NCI-H2196 treated with DMSO at 0.1 percent for 48 hours (cell line): ENCODE data around the gene GPR108.

ENCODE experiments used
- DNase-seq: peaks from one replicate; lab custom pipeline; 2025; ENCODE audit not compliant: unreplicated experiment; lab: John Stamatoyannopoulos, UW

Gene GPR108

GRCh38 chr19:6708346-6708745, 29.0 kb downstream of the GPR108 start:
- no peak for DNase-seq

DNA sequence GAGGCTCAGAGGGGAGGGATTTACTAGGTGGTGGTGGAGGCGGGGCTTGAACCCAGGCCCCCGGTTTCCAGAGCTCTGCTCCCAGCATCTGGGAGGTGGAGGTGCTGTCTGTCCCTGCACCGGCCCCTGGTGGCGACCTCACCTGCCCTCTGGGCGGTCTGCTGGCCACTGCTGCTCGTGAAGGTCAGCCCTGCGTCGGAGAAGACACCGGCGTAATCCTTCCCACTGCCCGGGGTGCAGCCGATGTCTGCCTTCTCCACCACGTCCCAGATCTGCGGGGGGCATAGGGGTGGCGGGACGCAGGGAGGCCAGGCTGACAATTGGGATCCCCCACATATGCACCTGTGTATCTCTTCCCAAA, 29.7 kb downstream of the GPR108 start:
- no peak for DNase-seq

DNA sequence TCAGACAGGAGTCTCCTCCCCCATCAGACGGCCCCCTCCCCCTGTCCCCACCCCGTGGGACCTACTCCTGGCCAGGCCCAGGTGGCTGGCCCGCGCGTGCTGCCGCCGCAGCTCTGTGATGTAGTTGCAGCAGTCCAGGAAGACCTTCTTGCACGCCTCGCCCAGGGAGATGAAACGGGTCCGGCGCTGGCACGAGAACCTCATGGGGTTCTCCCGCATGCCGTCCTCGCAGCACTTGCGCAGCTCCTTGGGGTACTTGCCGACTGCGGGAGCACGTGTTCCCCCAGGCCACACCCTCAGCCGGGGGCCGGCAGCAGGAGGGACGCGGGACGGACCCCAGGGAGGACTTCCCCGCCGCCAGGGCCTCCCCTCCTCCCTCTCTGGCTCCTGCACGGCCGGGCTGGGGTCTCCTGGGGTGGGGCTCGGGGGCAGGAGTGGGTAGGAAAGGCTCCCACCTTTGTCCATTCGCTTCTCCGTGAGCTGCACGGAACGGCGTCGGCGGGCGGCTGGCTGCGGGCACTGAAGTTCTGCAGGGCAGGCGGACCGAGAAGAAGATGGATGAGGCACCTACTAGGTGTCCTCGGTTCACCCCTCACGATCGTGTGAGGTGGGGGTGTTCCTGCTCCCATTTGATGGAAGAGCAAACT, 30.2 kb downstream of the GPR108 start:
- DNase-seq = no peak

GRCh38 chr19:6706633-6706958, 30.8 kb downstream of the GPR108 start:
- no peak for DNase-seq

DNA sequence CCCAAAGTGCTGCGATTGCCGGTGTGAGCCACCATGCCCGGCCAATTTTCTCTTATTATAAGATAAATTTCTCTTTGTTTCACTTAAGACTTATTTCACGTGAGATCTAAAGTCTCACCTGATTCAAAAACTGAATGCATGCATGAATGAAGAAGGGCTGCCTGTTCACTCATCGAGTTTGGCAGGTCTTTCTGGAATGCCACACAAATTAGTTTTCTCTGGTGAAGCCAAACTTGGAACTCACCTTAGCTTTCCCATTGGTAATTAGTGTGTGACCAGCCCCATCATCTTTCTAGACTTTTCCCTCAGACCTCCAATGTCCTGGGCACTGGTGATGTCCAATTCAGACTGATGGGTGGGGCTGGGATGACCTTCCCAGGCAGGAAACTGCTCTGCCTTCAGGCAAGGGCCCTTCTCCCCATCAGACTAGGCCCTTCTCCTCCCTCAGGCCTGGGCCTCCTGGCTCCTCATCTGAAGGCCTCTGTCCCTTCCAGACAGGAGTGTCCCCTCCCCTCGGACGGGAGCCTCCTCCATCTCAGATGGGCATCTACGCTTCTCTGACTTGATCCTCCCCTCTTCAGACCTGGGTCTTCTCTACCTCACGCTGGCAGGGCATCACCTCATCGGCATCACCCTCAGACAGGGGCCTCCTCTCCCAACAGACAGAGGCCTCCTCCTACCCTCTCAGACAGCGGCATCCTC, 31.3 kb downstream of the GPR108 start:
- DNase-seq = no peak

GRCh38 chr19:6700586-6701316, 36.6 kb downstream of the GPR108 start:
- DNase-seq = no peak

- no peak for DNase-seq
Observed at GRCh38 chr19:6699935-6700334, 37.4 kb downstream of the GPR108 start.

DNA sequence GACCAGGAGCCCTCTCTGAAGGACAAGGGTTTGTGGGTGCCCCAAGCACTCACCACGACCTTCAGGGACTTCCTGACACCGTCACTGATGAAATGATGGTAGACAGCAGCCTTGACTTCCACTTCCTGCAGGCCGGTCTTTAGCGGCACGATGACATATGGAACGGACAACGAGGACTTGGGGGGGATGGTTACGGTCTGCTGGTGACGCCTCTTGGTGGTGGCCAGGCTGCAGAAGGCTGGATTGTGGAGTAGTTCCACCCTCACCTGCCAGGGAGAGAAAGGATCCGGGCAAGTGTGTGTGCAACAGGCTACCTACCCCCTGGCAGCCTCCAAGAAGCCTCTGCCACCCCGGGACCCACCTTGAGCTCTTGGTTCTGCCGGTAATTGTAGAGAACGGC, 40.1 kb downstream of the GPR108 start:
- no peak for DNase-seq

- no peak for DNase-seq
Observed at GRCh38 chr19:6696239-6696820, 41.0 kb downstream of the GPR108 start.

DNA sequence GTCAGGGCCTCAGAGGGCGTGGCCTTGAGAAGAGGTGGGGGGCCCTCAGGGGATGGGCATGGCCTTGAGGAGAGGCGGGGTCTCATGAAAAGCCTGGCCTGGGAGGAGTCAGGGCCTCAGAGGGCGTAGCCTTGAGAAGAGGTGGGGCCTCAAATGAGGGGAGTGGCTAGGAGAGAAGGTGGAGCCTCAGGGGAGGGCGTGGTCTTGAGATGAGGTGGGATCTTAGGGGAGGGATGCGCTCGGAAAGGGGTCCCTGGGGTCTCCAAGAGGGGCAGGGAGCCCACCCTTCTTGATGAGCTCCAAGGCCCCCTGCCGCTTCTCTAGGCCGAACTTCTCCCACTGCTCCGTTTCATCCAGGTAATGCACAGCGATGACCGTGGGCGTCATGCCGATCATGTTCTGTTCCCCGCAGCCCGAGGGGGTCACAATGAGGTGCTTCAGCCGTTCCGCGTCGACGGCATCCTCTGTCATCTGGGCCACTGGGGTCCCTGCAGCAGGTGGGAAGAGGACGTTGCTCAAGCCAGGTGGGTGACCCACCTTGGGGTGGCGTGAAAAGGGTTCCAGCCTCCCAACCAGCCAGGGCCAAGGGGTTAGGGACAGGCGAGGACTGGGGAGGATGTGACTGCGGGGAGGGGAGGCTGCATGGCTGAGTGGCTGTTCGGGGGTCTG, 43.1 kb downstream of the GPR108 start:
- no peak for DNase-seq

GRCh38 chr19:6693681-6694080, 43.7 kb downstream of the GPR108 start:
- no peak for DNase-seq

- no peak for DNase-seq
Observed at GRCh38 chr19:6693056-6693471, 44.3 kb downstream of the GPR108 start.

DNA sequence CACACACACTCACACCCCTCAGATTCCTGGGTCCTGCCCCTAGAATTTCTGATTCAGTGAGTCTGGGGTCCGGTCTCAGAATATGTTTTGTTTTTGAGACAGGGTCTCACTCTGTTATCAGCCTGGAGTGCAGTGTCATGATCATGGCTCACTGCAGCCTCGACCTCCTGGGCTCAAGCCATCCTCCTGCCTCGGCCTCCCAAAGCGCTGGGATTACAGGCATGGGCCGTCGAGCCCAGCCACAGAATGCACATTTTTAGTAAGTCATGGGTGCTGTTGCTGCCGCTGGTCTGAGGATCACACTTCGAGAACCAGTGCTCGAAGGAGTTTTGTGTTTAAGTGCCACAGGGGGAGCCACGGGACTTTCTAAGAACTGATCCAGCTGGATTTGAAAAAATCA, 45.4 kb downstream of the GPR108 start:
- DNase-seq = no peak

DNA sequence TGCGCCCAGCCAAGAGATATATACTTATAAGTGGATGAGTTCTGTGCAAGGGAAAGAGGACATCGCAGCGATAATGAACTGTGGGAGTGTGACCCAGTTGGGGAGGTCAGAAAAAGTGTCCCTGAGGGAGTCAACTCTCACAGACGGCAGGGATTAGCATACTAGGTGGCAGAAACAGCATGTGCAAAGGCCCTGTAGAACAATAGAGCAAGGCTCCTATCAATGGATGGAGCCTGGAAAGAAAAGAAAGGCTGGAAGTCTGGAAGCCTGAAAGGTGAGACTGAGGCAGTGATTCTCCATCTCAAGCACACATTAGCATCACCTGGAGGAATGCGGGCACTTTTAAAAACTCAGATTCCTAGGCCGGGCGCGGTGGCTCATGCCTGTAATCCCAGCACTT, 46.0 kb downstream of the GPR108 start:
- DNase-seq = no peak

GRCh38 chr19:6690160-6690885, 47.1 kb downstream of the GPR108 start:
- no peak for DNase-seq

DNA sequence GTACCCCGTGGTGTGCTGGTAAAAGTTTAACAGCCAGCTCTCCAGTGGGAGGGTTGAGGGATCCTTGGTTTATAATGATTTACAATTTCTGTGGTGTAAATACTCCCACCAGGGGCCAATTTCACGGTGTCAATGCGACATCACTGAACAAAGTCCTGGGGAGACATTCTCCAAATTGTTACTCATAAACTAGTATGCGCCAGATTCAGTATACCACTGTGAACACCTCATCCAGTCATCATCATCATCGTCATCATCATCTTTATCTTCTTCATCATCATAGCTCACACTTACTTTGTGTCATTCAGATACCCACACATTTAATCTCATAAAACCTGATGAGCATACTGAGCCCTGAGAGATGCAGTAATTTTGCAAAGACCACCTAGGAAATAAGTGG, 50.3 kb downstream of the GPR108 start:
- DNase-seq = no peak

- no peak for DNase-seq
Observed at GRCh38 chr19:6686628-6686975, 50.8 kb downstream of the GPR108 start.

GRCh38 chr19:6685962-6686627, 51.3 kb downstream of the GPR108 start:
- DNase-seq = no peak

DNA sequence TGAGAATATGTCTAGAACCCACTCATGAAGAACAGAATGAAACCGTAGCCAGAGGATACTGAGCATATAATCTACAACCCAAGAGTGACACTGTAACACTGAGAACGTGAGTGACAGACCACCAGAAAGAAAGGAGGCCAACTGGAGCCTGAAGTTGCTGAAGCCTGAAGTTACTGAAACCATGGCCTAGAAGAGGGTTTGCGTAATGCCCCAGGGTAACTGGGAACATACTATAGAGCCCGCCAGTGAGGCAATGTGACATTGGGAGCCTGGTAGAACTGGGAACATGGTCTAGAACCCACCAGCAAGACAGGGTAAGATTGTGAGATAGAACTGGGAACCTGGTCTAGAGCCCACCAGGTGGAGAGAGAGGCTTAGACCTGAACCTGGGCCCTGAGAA, 51.9 kb downstream of the GPR108 start:
- DNase-seq = no peak

- no peak for DNase-seq
Observed at GRCh38 chr19:6683971-6684370, 53.4 kb downstream of the GPR108 start.
